IMR-90 (cell line): Measurements from ENCODE around the gene FAM234B. TPM values are rescaled to one million over a fixed set of nuclear protein-coding genes. Genes with fewer than 3 reads are reported as not detected.

ENCODE experiments used
- ATAC-seq: fragments of 200-7000 bp; cut with Tn5 transposase; 2 replicates; pipeline ENCODE4 v1.9.1; 2020; ENCODE audit warnings: low read depth, mild to moderate bottlenecking, moderate library complexity
- BruUV-seq: library from RNA; stranded (reverse); fragments of 400-500 nt; replicated peaks from 2 replicates; lab custom pipeline; 2021; lab: Mats Ljungman, UMichigan
- CTCF ChIA-PET: fragments of 300-600 bp; formaldehyde crosslinking; extraction: SDS; loops from one replicate; lab custom pipeline; 2021; ENCODE audit warnings: antibody characterized with exemption; lab: Yijun Ruan, JAX
- POLR2A ChIA-PET: fragments of 300-600 bp; sonication (Branson Sonifier 250); formaldehyde crosslinking; loops from one replicate; lab custom pipeline; 2022; ENCODE audit warnings: antibody characterized with exemption; ENCODE audit not compliant: unreplicated experiment; lab: Charles Lee
- DNase-seq: peaks from one replicate; pipeline ENCODE4 v3.0.0; 2013
- H2AFZ ChIP-seq: replicated peaks from 2 replicates; pipeline ENCODE3; 2013; ENCODE audit warnings: low read length, mild to moderate bottlenecking; ENCODE audit not compliant: poor library complexity
- H2AK5ac ChIP-seq: 2 replicates; pipeline ENCODE4 v1.6.1; 2013; ENCODE audit warnings: low read depth, low read length, inconsistent platforms
- H2AK9ac ChIP-seq: replicated peaks from 2 replicates; pipeline ENCODE3; 2013; ENCODE audit warnings: mild to moderate bottlenecking, low read depth, low read length, moderate library complexity; ENCODE audit not compliant: poor library complexity
- H2BK120ac ChIP-seq: 2 replicates; pipeline ENCODE4 v1.6.1; 2013; ENCODE audit warnings: low read depth, low read length, inconsistent platforms
- H2BK15ac ChIP-seq: 3 replicates; pipeline ENCODE4 v1.6.1; 2013; ENCODE audit warnings: low read depth, low read length, inconsistent platforms
- H2BK20ac ChIP-seq: 2 replicates; pipeline ENCODE4 v1.6.1; 2013; ENCODE audit warnings: low read depth, mild to moderate bottlenecking, inconsistent platforms, low read length, moderate library complexity
- H2BK5ac ChIP-seq: 2 replicates; pipeline ENCODE4 v1.6.1; 2013; ENCODE audit warnings: mild to moderate bottlenecking, low read depth, low read length, inconsistent platforms; ENCODE audit not compliant: poor library complexity, severe bottlenecking
- H3K14ac ChIP-seq: replicated peaks from 2 replicates; pipeline ENCODE4 v1.6.1; 2013; ENCODE audit warnings: low read depth, low read length, inconsistent platforms
- H3K18ac ChIP-seq: 2 replicates; pipeline ENCODE4 v1.6.1; 2013; ENCODE audit warnings: low read depth, low read length, control low read depth
- H3K23ac ChIP-seq: 2 replicates; pipeline ENCODE4 v1.6.1; 2013; ENCODE audit warnings: low read depth, low read length, inconsistent platforms
- H3K27ac ChIP-seq: 2 replicates; pipeline ENCODE4 v1.5.1; 2013; ENCODE audit warnings: mild to moderate bottlenecking, control low read depth, low read length; ENCODE audit not compliant: insufficient read depth
- H3K27me3 ChIP-seq: 2 replicates; pipeline ENCODE4 v1.6.1; 2013; ENCODE audit warnings: low read length; ENCODE audit not compliant: control insufficient read depth, insufficient read depth
- H3K36me3 ChIP-seq: 2 replicates; pipeline ENCODE4 v1.6.1; 2013; ENCODE audit warnings: low read length, mixed read lengths; ENCODE audit not compliant: control insufficient read depth, insufficient read depth
- H3K4ac ChIP-seq: 2 replicates; pipeline ENCODE4 v1.6.1; 2013; ENCODE audit warnings: low read depth, low read length, inconsistent platforms
- H3K4me1 ChIP-seq: 2 replicates; pipeline ENCODE4 v1.6.1; 2013; ENCODE audit warnings: low read length, mixed read lengths; ENCODE audit not compliant: control insufficient read depth, insufficient read depth
- H3K4me2 ChIP-seq: 2 replicates; pipeline ENCODE4 v1.6.1; 2013; ENCODE audit warnings: low read depth, mild to moderate bottlenecking, control low read depth, low read length, moderate library complexity
- H3K4me3 ChIP-seq: 2 replicates; pipeline ENCODE4 v1.5.1; 2013; ENCODE audit warnings: low read depth, mild to moderate bottlenecking, control low read depth, low read length, moderate library complexity; ENCODE audit not compliant: insufficient read depth
- H3K56ac ChIP-seq: 2 replicates; pipeline ENCODE4 v1.6.1; 2013; ENCODE audit warnings: low read length, inconsistent platforms; ENCODE audit not compliant: insufficient read depth; ENCODE audit errors: extremely low read depth
- H3K79me1 ChIP-seq, 2 experiments: 2 replicates each; pipeline ENCODE4 v1.6.1; 2013; ENCODE audit warnings: low read length in 2 of 2, inconsistent platforms in 1 of 2, low read depth in 1 of 2
- H3K9ac ChIP-seq: 2 replicates; pipeline ENCODE4 v1.6.1; 2013; ENCODE audit warnings: low read depth, low read length, control low read depth
- H3K9me1 ChIP-seq: 2 replicates; pipeline ENCODE4 v1.6.1; 2013; ENCODE audit warnings: low read length, inconsistent platforms; ENCODE audit not compliant: insufficient read depth
- H3K9me3 ChIP-seq: 2 replicates; pipeline ENCODE4 v1.6.1; 2013; ENCODE audit warnings: low read length; ENCODE audit not compliant: control insufficient read depth, insufficient read depth
- H4K20me1 ChIP-seq: 2 replicates; pipeline ENCODE4 v1.6.1; 2013; ENCODE audit warnings: low read length, inconsistent platforms; ENCODE audit not compliant: insufficient read depth
- H4K5ac ChIP-seq: 2 replicates; pipeline ENCODE4 v1.6.1; 2013; ENCODE audit warnings: mild to moderate bottlenecking, low read depth, low read length, control low read depth
- H4K8ac ChIP-seq, 2 experiments: 2 replicates each; pipeline ENCODE4 v1.6.1; 2013; ENCODE audit warnings: low read depth in 2 of 2, low read length in 2 of 2, control low read depth in 1 of 2, inconsistent platforms in 1 of 2
- H4K91ac ChIP-seq: 2 replicates; pipeline ENCODE4 v1.6.1; 2013; ENCODE audit warnings: low read depth, low read length, inconsistent platforms; ENCODE audit not compliant: insufficient read depth
- CEBPB ChIP-seq: IDR thresholded peaks from 2 replicates; pipeline ENCODE4 v1.6.1; 2012; ENCODE audit warnings: low read depth, low read length, improper control_type of control experiment
- FOS ChIP-seq: fragments of 150-350 bp; IDR thresholded peaks from 2 replicates; pipeline ENCODE4 v1.6.1; 2016; ENCODE audit warnings: low read depth, low read length
- NFE2L2 ChIP-seq: fragments of 150-350 bp; IDR thresholded peaks from 2 replicates; pipeline ENCODE4 v1.6.1; 2016; ENCODE audit warnings: low read depth, mild to moderate bottlenecking, low read length
- POLR2A ChIP-seq: IDR thresholded peaks from 2 replicates; pipeline ENCODE4 v1.6.1; 2012; ENCODE audit warnings: mild to moderate bottlenecking, low read depth, low read length
- WGBS, 2 experiments: methylation state at CpG; one replicate each; pipeline versions ENCODE4 v1.1.5 to v1.1.7; 2013; ENCODE audit warnings: missing lambda C conversion rate in 2 of 2; ENCODE audit not compliant: insufficient read length in 1 of 2; ENCODE audit errors: extremely low coverage in 2 of 2; 5-methylcytosine and 5-hydroxymethylcytosine counted together
- dilution Hi-C: fragments of 300-500 bp; cut with HindIII; formaldehyde crosslinking; loops from one replicate; pipeline ENCODE4 v1.14.3; 2018; ENCODE audit warnings: low sequenced_read_pairs; ENCODE audit not compliant: unreplicated experiment
- in situ Hi-C: fragments of 300-500 bp; cut with MboI; formaldehyde crosslinking; loops from 3 replicates; pipeline ENCODE4 v1.14.3; 2019; ENCODE audit warnings: low sequenced_read_pairs, inconsistent platforms, mixed read lengths
- intact Hi-C: fragments of 100-400 bp; cut with micrococcal nuclease; formaldehyde crosslinking; loops from 2 replicates; pipeline ENCODE4 v1.10.0; 2022
- polyA plus RNA-seq, 3 experiments: library from polyadenylated mRNA; depleted of rRNA; stranded (reverse); fragments of >200 nt; gene quantifications; 2 replicates each; pipeline ENCODE4 v1.2.3, GENCODE V29; 2012; ENCODE audit warnings: low replicate concordance in 1 of 3
- total RNA-seq: library from RNA; depleted of rRNA; stranded (reverse); fragments of >200 nt; gene quantifications from 2 replicates; pipeline ENCODE4 v1.2.3, GENCODE V29; 2012

The FAM234B gene
- total and polyA plus RNA-seq, 2 of the 4 experiments (the other 2 are of a cell fraction): 3.6 to 8.6 TPM

- peak; percentile 94 for ATAC-seq
- H3K4ac ChIP-seq: no peak overlapping the region
- H3K4me2 ChIP-seq: no peak overlapping the region
- WGBS, 2 experiments: no CpG with 5 or more reads among the region's 3 CpGs
- H2AFZ ChIP-seq: no peak overlapping the region
- POLR2A ChIA-PET: no interaction called here
- no peak overlapping the region for H3K14ac ChIP-seq
- H3K4me3 ChIP-seq: no peak overlapping the region
- no peak overlapping the region for H2AK5ac ChIP-seq
- H3K36me3 ChIP-seq: no peaks in the 10 kb centered on the region
- H4K5ac ChIP-seq: no peak overlapping the region
- H3K9ac ChIP-seq: no peak overlapping the region
- H3K9me3 ChIP-seq: peaks cover 5% of the 10 kb centered on the region
- H4K20me1 ChIP-seq: no peaks in the 10 kb centered on the region
- no peak overlapping the region for H2BK15ac ChIP-seq
- no TSS peak for BruUV-seq
- intact Hi-C loops (no loop called here), in situ Hi-C loops (loop anchor here (25.0 kb wide), 1 partner anchor 487 kb away; no protein-coding TSS in a partner anchor), dilution Hi-C loops (no loop called here)
- no peak overlapping the region for H3K27ac ChIP-seq
- no peak overlapping the region for H3K56ac ChIP-seq
- peaks cover 7 to 10% of the 10 kb centered on the region in 2 experiments; a peak in 3 of 4 replicates for H3K79me1 ChIP-seq
- no peaks in the 10 kb centered on the region for H3K27me3 ChIP-seq
- DNase-seq: peak; percentile 65
- CTCF ChIA-PET: interaction anchor here (0.6 kb wide), 1 partner anchor 22 kb away, joined by 3 read pairs; no protein-coding TSS in a partner anchor
- H2BK120ac ChIP-seq: no peak overlapping the region
- H3K9me1 ChIP-seq: no peaks in the 10 kb centered on the region
- H3K18ac ChIP-seq: no peak overlapping the region
- no peak overlapping the region for H4K8ac ChIP-seq
- no peak overlapping the region for H2BK20ac ChIP-seq
- H2BK5ac ChIP-seq: no peak overlapping the region
- H3K4me1 ChIP-seq: peaks cover 2% of the 10 kb centered on the region; the same call in 1 of the 2 replicates
- no peak overlapping the region for H4K91ac ChIP-seq
- H2AK9ac ChIP-seq: no peak overlapping the region
- no peak overlapping the region for H3K23ac ChIP-seq
- no peak for TF ChIP-seq POLR2A
- TF ChIP-seq CEBPB: peak; percentile 3; the same call in 1 of the 2 replicates
- no peak for TF ChIP-seq FOS
- TF ChIP-seq NFE2L2: no peak
Observed at GRCh38 chr12:13049816-13050215, 5.6 kb downstream of the FAM234B start.
